NCI-H526 treated with DMSO at 0.1 percent for 48 hours (cell line): ENCODE measurements around the gene RNF40.
A peak's percentile ranks its signal among the peaks of the same experiment; 100 is the strongest.

ENCODE experiments used
- DNase-seq: peaks from one replicate; lab custom pipeline; 2025; lab: John Stamatoyannopoulos, UW

The RNF40 gene

GRCh38 chr16:30740364-30741251 is 21.5 kb upstream of the RNF40 start:
- DNase-seq = peak; percentile 30

- DNase-seq = no peak
These were observed 20.6 kb upstream of the RNF40 start for GRCh38 chr16:30741461-30741914.

- no peak for DNase-seq
These were observed 18.4 kb upstream of the RNF40 start for GRCh38 chr16:30743716-30744115.

GRCh38 chr16:30744183-30744582 is 17.9 kb upstream of the RNF40 start:
- no peak for DNase-seq

- no peak for DNase-seq
These were observed 17.0 kb upstream of the RNF40 start for GRCh38 chr16:30745082-30745481.

GRCh38 chr16:30746638-30747175 is 15.4 kb upstream of the RNF40 start:
- no peak for DNase-seq

GRCh38 chr16:30747331-30747730 is 14.8 kb upstream of the RNF40 start:
- no peak for DNase-seq

- peak; percentile 97 for DNase-seq
These were observed 14.1 kb upstream of the RNF40 start, which contains the start of gene PHKG2 for GRCh38 chr16:30747799-30748633. Gene PHKG2 (plus strand): TSS chr16:30748425. CDS start chr16:30748821, 396 bp downstream.

- DNase-seq = no peak
These were observed 13.3 kb upstream of the RNF40 start for GRCh38 chr16:30748634-30749445.

GRCh38 chr16:30750201-30750600 is 11.9 kb upstream of the RNF40 start:
- DNase-seq = no peak

GRCh38 chr16:30750876-30751465 is 11.2 kb upstream of the RNF40 start:
- no peak for DNase-seq

- no peak for DNase-seq
These were observed 8.5 kb upstream of the RNF40 start for GRCh38 chr16:30753596-30753995.

- DNase-seq = no peak
These were observed 6.0 kb upstream of the RNF40 start for GRCh38 chr16:30755955-30756780.

GRCh38 chr16:30756781-30757100 is 5.4 kb upstream of the RNF40 start:
- DNase-seq = no peak

GRCh38 chr16:30757316-30757715 is 4.8 kb upstream of the RNF40 start:
- no peak for DNase-seq

GRCh38 chr16:30758988-30759491 is 3.1 kb upstream of the RNF40 start:
- no peak for DNase-seq

GRCh38 chr16:30760001-30760559 is 2.0 kb upstream of the RNF40 start:
- no peak for DNase-seq

- peak; percentile 13 for DNase-seq
These were observed 1.3 kb upstream of the RNF40 start for GRCh38 chr16:30760577-30761426.

GRCh38 chr16:30761427-30761927 is 645 bp upstream of the RNF40 start:
- DNase-seq = peak; percentile 20
